GM12878 (cell line): Measurements from ENCODE around the gene ITSN1. TPM values are rescaled to one million over a fixed set of nuclear protein-coding genes. Genes with fewer than 3 reads are reported as not detected.

Experiments
- ATAC-seq: fragments of 200-7000 bp; cut with Tn5 transposase; 3 replicates; pipeline ENCODE4 v1.9.1; 2020; ENCODE audit warnings: mild to moderate bottlenecking, moderate library complexity
- BruUV-seq: library from RNA; stranded (reverse); fragments of 400-500 nt; replicated peaks from 2 replicates; lab custom pipeline; 2021; lab: Mats Ljungman, UMichigan
- CTCF ChIA-PET: fragments of 300-600 bp; sonication (Branson Sonifier 250); formaldehyde crosslinking; extraction: SDS; loops from one replicate; lab custom pipeline; 2021; ENCODE audit warnings: inconsistent platforms; lab: Yijun Ruan, JAX
- POLR2A ChIA-PET: fragments of 350-600 bp; formaldehyde crosslinking; extraction: SDS; loops from one replicate; lab custom pipeline; 2021; ENCODE audit warnings: inconsistent platforms; lab: Charles Lee
- RAD21 ChIA-PET: fragments of 300-600 bp; sonication (Branson Sonifier 250); formaldehyde crosslinking; loops from one replicate; lab custom pipeline; 2023; ENCODE audit warnings: antibody characterized with exemption; ENCODE audit not compliant: unreplicated experiment; lab: Charles Lee
- SMC1A ChIA-PET: fragments of 300-600 bp; sonication (Branson Sonifier 250); formaldehyde crosslinking; loops from one replicate; lab custom pipeline; 2023; ENCODE audit not compliant: unreplicated experiment, uncharacterized antibody; lab: Charles Lee
- DNase-seq: peaks from one replicate; pipeline ENCODE4 v3.0.0-alpha.2; 2011; ENCODE audit warnings: low read depth, low spot score
- FAIRE-seq: peaks from 3 replicates; lab custom pipeline; 2011; peaks lifted over from hg19 to GRCh38; lab: Jason Lieb, UNC
- H2AFZ ChIP-seq: 2 replicates; pipeline ENCODE4 v1.6.0; 2011; ENCODE audit warnings: low read depth, low read length, control low read depth; ENCODE audit not compliant: control insufficient read depth
- H3K27ac ChIP-seq: 2 replicates; pipeline ENCODE4 v1.5.1; 2011; ENCODE audit warnings: control low read depth; ENCODE audit not compliant: control insufficient read depth, insufficient read depth
- H3K27me3 ChIP-seq, 2 experiments: replicated peaks in 1 of 2; 2 replicates each; pipeline versions ENCODE4 v1.6.0 to v1.6.1; 2011; ENCODE audit warnings: low read length in 1 of 2; ENCODE audit not compliant: control insufficient read depth in 2 of 2, insufficient read depth in 2 of 2
- H3K36me3 ChIP-seq, 2 experiments: 2 replicates each; pipeline ENCODE4 v1.5.1; 2011; ENCODE audit warnings: low read length in 1 of 2; ENCODE audit not compliant: control insufficient read depth in 2 of 2, insufficient read depth in 2 of 2
- H3K4me1 ChIP-seq: 2 replicates; pipeline ENCODE4 v1.6.1; 2011; ENCODE audit warnings: mild to moderate bottlenecking, low read length, moderate library complexity, mixed read lengths; ENCODE audit not compliant: control insufficient read depth, insufficient read depth
- H3K4me2 ChIP-seq: 2 replicates; pipeline ENCODE4 v1.6.0; 2011; ENCODE audit warnings: control low read depth; ENCODE audit not compliant: control insufficient read depth, insufficient read depth
- H3K4me3 ChIP-seq: fragments of 200-600 bp; sonication (generic); 2 replicates; pipeline ENCODE4 v1.5.1; 2016
- H3K79me2 ChIP-seq: 2 replicates; pipeline ENCODE4 v1.6.0; 2011; ENCODE audit warnings: low read length; ENCODE audit not compliant: control insufficient read depth, insufficient read depth
- H3K9ac ChIP-seq: 2 replicates; pipeline ENCODE4 v1.8.0; 2011; ENCODE audit warnings: low read length, control low read depth, mixed read lengths; ENCODE audit not compliant: control insufficient read depth, insufficient read depth
- H3K9me3 ChIP-seq: replicated peaks from 3 replicates; pipeline ENCODE4 v1.5.1; 2011; ENCODE audit warnings: mild to moderate bottlenecking, low read length; ENCODE audit not compliant: control insufficient read depth, insufficient read depth
- H4K20me1 ChIP-seq: 2 replicates; pipeline ENCODE4 v1.6.0; 2011; ENCODE audit not compliant: control insufficient read depth, insufficient read depth
- E2F8 ChIP-seq: fragments of 450-650 bp; IDR thresholded peaks from 2 replicates; pipeline ENCODE4 v1.6.1; 2018; ENCODE audit warnings: mild to moderate bottlenecking, low read depth, moderate library complexity; ENCODE audit not compliant: partially characterized antibody
- SMAD1 ChIP-seq: fragments of 450-650 bp; IDR thresholded peaks from 2 replicates; pipeline ENCODE4 v1.6.1; 2018; ENCODE audit warnings: mild to moderate bottlenecking, low read depth; ENCODE audit not compliant: partially characterized antibody
- SUPT20H ChIP-seq: IDR thresholded peaks from 2 replicates; pipeline ENCODE4 v1.6.1; 2011; ENCODE audit warnings: low read depth, mild to moderate bottlenecking, low read length, moderate library complexity, borderline replicate concordance; ENCODE audit not compliant: control insufficient read depth
- WGBS: methylation state at CpG from one replicate; pipeline ENCODE4 v1.1.6; 2016; ENCODE audit warnings: low lambda C conversion rate; ENCODE audit not compliant: insufficient replicate concordance, insufficient coverage; ENCODE audit errors: missing lambda C conversion rate; 5-methylcytosine and 5-hydroxymethylcytosine counted together
- in situ Hi-C: fragments of 300-500 bp; cut with MboI; formaldehyde crosslinking; loops from 9 replicates; pipeline ENCODE4 v1.14.3; 2018; ENCODE audit warnings: mixed read lengths
- intact Hi-C: fragments of 100-400 bp; cut with micrococcal nuclease; formaldehyde crosslinking; loops from one replicate; pipeline ENCODE4 v1.14.2; 2022; ENCODE audit not compliant: unreplicated experiment
- polyA plus RNA-seq, 11 experiments: library from polyadenylated mRNA; depleted of rRNA in 4 of 11; unstranded in 6 of 11; stranded (reverse) in 5 of 11; fragments of >200 nt; fragmentation: Nextera tagmentation in 4 of 11; fragmentation: Illumina TruSeq in 1 of 11; extraction: Ambion mirVana in 4 of 11; extraction: Trizol in 1 of 11; gene quantifications; 1 replicate in 1 of 11; 2 replicates in 10 of 11; pipeline versions ENCODE4 v1.2.1 to v1.2.3, GENCODE V29; 2011 to 2016; ENCODE audit warnings: inconsistent platforms in 2 of 11, missing spikeins in 2 of 11, low read depth in 1 of 11
- total RNA-seq, 4 experiments: library from RNA; depleted of rRNA in 3 of 4; stranded (reverse); fragments of >200 nt in 3 of 4; fragmentation: Illumina TruSeq in 1 of 4; extraction: Trizol in 1 of 4; gene quantifications; 2 replicates each; pipeline versions ENCODE4 v1.2.1 to v1.2.3, GENCODE V29; 2013 to 2021
- TF ChIP-seq, protein P1 (sequence below): IDR thresholded peaks from 2 replicates; pipeline ENCODE4 v1.6.1; 2012; ENCODE audit warnings: low read length, inconsistent platforms
- TF ChIP-seq, protein P2 (sequence below): fragments of 450-650 bp; IDR thresholded peaks from 2 replicates; pipeline ENCODE4 v1.6.1; 2017; ENCODE audit warnings: mild to moderate bottlenecking, moderate library complexity

The ITSN1 gene
- total and polyA plus RNA-seq, 10 of the 15 experiments (the other 5 are each of a cell fraction or from before 2014, with no cell fraction given): 0.89 to 10.6 (median 4.8) TPM

DNA sequence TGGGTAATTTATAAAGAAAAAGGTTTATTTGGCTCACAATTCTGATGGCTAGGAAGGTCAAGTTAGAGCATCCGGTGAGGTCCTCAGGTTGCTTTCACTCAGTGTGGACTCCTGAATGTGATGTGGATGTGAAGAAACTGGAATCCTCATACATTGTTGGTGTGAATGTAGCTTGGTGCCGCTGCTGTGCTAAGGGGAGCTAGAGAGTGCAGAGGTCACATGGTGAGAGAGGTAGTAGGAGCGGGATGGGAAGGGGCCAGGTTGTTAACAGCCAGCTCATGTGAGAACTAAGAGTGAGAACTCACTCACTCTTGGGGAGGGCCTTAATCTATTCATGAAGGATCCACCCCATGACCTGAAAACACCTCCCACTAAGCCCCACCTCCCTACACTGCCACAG, 21.8 kb downstream of the ITSN1 start:
- Histone ChIP-seq H3K9ac (no peak overlapping the region), H3K36me3 (no peaks in the 10 kb centered on the region), H4K20me1 (no peaks in the 10 kb centered on the region), H3K9me3 (no peaks in the 10 kb centered on the region), H3K27ac (no peak overlapping the region), H2AFZ (no peak overlapping the region), H3K4me3 (no peak overlapping the region), H3K27me3 (no peaks in the 10 kb centered on the region), H3K4me2 (no peak overlapping the region), H3K79me2 (no peaks in the 10 kb centered on the region), H3K4me1 (no peaks in the 10 kb centered on the region)
- 76% methylated on average over 3 of the region's 3 CpGs for WGBS
- POLR2A ChIA-PET: interaction anchor here (0.6 kb wide), 1 partner anchor 458 kb away, joined by 6 read pairs; no protein-coding TSS in a partner anchor
- TF ChIP-seq, protein P1, sequence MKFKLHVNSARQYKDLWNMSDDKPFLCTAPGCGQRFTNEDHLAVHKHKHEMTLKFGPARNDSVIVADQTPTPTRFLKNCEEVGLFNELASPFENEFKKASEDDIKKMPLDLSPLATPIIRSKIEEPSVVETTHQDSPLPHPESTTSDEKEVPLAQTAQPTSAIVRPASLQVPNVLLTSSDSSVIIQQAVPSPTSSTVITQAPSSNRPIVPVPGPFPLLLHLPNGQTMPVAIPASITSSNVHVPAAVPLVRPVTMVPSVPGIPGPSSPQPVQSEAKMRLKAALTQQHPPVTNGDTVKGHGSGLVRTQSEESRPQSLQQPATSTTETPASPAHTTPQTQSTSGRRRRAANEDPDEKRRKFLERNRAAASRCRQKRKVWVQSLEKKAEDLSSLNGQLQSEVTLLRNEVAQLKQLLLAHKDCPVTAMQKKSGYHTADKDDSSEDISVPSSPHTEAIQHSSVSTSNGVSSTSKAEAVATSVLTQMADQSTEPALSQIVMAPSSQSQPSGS: no peak
- intact Hi-C loops: no loop called here
- FAIRE-seq (no peak), ATAC-seq (no peak), DNase-seq (no peak)
- in situ Hi-C loops: no loop called here
- no TSS peak for BruUV-seq
- RAD21 ChIA-PET: no interaction called here
- CTCF ChIA-PET: no interaction called here
- SMC1A ChIA-PET: no interaction called here

GRCh38 chr21:33666153-33666552, 23.9 kb downstream of the ITSN1 start:
- Histone ChIP-seq H3K9ac (no peak overlapping the region), H3K4me1 (no peaks in the 10 kb centered on the region), H3K36me3 (no peaks in the 10 kb centered on the region), H3K79me2 (no peaks in the 10 kb centered on the region), H3K27me3 (no peaks in the 10 kb centered on the region), H3K9me3 (no peaks in the 10 kb centered on the region), H2AFZ (no peak overlapping the region), H3K27ac (no peak overlapping the region), H3K4me3 (no peak overlapping the region), H4K20me1 (no peaks in the 10 kb centered on the region), H3K4me2 (no peak overlapping the region)
- 61% methylated on average over 2 of the region's 2 CpGs for WGBS
- BruUV-seq: no TSS peak
- RAD21 ChIA-PET: interaction anchor here (1.9 kb wide), 1 partner anchor 221 kb away, joined by 4 read pairs; no protein-coding TSS in a partner anchor
- in situ Hi-C loops: no loop called here
- no peak for DNase-seq
- intact Hi-C loops: no loop called here
- POLR2A ChIA-PET: no interaction called here
- CTCF ChIA-PET: no interaction called here
- SMC1A ChIA-PET: no interaction called here
- no peak for FAIRE-seq
- no peak for ATAC-seq
- no peak for TF ChIP-seq E2F8
- TF ChIP-seq SUPT20H: no peak
- TF ChIP-seq SMAD1: no peak
- TF ChIP-seq, protein P2, sequence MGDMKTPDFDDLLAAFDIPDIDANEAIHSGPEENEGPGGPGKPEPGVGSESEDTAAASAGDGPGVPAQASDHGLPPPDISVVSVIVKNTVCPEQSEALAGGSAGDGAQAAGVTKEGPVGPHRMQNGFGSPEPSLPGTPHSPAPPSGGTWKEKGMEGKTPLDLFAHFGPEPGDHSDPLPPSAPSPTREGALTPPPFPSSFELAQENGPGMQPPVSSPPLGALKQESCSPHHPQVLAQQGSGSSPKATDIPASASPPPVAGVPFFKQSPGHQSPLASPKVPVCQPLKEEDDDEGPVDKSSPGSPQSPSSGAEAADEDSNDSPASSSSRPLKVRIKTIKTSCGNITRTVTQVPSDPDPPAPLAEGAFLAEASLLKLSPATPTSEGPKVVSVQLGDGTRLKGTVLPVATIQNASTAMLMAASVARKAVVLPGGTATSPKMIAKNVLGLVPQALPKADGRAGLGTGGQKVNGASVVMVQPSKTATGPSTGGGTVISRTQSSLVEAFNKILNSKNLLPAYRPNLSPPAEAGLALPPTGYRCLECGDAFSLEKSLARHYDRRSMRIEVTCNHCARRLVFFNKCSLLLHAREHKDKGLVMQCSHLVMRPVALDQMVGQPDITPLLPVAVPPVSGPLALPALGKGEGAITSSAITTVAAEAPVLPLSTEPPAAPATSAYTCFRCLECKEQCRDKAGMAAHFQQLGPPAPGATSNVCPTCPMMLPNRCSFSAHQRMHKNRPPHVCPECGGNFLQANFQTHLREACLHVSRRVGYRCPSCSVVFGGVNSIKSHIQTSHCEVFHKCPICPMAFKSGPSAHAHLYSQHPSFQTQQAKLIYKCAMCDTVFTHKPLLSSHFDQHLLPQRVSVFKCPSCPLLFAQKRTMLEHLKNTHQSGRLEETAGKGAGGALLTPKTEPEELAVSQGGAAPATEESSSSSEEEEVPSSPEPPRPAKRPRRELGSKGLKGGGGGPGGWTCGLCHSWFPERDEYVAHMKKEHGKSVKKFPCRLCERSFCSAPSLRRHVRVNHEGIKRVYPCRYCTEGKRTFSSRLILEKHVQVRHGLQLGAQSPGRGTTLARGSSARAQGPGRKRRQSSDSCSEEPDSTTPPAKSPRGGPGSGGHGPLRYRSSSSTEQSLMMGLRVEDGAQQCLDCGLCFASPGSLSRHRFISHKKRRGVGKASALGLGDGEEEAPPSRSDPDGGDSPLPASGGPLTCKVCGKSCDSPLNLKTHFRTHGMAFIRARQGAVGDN: no peak
